ENCODE data around the gene SHD.

SHD gene

GRCh38 chr19:4328991-4329681, 50.1 kb downstream of the SHD start:
- peak; percentile 27 for DNase-seq

DNA sequence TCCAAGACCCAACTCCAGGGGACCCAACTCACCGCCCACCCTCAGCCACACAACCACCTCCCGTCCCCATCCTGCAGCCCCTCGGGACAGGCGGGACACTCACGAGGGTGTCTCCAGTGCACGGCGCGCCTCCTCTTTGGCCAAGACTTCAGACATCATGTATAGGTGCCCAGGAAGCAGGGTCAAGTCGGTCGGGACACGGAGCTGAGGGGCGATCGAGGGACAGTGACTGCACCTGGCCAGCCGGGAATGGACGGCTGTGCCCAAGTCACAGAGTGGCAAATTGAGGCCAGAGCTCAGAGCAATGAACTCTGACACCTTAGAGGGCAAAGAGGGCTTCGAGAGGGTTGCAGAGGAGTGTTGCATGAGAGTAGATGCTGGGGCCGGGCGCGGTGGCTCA, 50.8 kb downstream of the SHD start:
- DNase-seq = no peak

GRCh38 chr19:4334929-4335570, 56.0 kb downstream of the SHD start:
- DNase-seq = no peak

DNA sequence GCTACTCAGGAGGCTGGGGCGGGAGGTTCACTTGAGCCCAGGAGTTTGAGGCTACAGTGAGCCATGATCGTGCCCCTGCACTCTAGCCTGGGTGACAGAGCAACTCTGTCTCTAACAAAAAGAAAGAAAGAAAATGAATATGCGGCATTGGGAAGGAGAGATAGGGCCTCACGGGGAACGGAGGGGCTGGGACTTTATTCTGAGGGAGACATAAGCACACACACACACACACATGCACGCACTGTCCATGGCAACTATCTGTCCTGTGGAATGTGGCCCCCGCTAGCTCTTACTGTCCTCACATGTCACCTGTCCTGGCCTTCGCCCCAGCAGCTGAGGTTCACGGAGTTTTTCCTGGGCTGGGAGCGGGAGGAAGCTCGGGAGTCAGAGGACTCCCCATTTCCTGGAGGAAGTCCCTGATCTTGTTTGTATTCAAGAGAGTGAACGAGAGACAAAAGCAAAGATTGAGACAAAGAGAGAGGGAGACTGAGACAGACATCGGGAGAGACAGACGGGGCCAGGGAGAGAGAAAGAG, 58.9 kb downstream of the SHD start:
- no peak for DNase-seq

DNA sequence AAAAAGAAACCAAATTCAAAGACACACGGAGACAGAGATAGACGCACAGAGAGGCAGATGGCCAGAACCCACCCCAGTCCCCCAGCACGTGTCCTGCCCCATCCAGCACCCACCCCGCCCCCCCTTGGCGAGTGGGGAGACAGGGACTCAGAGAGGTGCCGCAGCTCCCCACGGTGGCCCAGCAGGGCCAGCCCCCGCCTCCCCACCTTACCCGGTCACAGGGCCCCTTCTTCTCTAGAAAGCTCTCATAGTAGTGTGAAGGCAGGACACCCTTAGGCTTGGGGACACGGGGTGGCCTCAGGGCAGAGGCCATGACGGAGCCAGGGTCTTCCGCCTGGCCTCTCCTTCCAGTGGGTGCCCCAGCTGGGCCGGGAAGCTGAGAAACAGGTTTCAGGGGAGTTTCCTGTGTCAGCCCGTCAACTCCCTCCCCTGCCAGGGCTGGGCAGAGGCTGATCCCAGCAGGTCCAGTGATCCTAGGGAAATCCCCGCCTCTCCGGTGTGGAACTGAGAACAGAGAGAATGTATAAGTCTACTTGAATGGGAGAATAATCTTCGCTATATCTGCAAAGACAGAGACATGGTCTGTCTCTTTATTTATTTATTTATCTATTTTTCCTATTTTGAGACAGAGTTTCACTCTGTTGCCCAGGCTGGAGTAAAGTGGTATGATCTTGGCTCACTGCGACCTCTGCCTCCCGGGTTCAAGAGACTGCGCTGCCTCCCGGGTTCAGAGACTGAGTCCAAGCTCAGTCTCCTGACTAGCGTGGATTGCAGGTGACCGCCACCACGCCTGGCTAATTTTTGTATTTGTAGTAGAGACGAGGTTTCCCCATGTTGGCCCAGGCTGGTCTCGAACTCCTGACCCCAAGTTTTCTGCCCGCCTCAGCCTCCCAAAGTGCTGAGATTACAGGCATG, 59.6 kb downstream of the SHD start, which contains the start of gene STAP2:
TSS of gene STAP2 (minus strand) at position 387 of the 915 bp plus-strand sequence. CDS start at position 313, 74 bp downstream.
- no peak for DNase-seq
